AG09309 (cell line): Measurements from ENCODE around the gene RUNX2.

Experiments
- DNase-seq: peaks from one replicate; pipeline ENCODE4 v3.0.0-alpha.2; 2010; ENCODE audit warnings: low read depth
- H3K4me3 ChIP-seq: 2 replicates; pipeline ENCODE4 v1.5.1; 2011; ENCODE audit warnings: mild to moderate bottlenecking, low read depth, low read length, moderate library complexity; ENCODE audit not compliant: control insufficient read depth
- TF ChIP-seq, protein P1 (sequence below): IDR thresholded peaks from 2 replicates; pipeline ENCODE4 v1.5.1; 2011; ENCODE audit warnings: mild to moderate bottlenecking, low read depth, low read length, inconsistent platforms; ENCODE audit not compliant: insufficient read depth, control insufficient read depth; ENCODE audit errors: missing control alignments

The RUNX2 gene

DNA sequence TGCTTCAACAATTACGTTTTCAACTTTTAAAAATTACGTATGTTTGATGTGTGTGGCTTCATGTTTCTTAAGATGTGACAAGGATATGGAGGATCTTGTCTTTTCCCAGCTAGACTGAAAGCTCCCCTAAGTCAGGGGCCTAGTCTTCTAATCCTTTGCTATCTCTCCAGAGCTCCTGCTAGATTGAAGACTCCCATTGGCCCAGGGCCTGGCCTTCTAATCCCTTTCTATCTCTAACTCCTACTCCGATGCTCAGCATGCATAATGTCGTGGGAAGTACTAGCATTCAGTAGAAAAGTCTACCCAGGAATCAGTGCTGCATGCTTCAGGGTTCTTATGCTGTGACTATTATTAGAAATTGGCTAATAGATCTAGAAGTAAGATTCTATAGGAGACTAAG lies 194.4 kb downstream of the RUNX2 start:
- TF ChIP-seq, protein P1, sequence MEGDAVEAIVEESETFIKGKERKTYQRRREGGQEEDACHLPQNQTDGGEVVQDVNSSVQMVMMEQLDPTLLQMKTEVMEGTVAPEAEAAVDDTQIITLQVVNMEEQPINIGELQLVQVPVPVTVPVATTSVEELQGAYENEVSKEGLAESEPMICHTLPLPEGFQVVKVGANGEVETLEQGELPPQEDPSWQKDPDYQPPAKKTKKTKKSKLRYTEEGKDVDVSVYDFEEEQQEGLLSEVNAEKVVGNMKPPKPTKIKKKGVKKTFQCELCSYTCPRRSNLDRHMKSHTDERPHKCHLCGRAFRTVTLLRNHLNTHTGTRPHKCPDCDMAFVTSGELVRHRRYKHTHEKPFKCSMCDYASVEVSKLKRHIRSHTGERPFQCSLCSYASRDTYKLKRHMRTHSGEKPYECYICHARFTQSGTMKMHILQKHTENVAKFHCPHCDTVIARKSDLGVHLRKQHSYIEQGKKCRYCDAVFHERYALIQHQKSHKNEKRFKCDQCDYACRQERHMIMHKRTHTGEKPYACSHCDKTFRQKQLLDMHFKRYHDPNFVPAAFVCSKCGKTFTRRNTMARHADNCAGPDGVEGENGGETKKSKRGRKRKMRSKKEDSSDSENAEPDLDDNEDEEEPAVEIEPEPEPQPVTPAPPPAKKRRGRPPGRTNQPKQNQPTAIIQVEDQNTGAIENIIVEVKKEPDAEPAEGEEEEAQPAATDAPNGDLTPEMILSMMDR = no peak
- H3K4me3 ChIP-seq = no peak overlapping the region
- DNase-seq = no peak

DNA sequence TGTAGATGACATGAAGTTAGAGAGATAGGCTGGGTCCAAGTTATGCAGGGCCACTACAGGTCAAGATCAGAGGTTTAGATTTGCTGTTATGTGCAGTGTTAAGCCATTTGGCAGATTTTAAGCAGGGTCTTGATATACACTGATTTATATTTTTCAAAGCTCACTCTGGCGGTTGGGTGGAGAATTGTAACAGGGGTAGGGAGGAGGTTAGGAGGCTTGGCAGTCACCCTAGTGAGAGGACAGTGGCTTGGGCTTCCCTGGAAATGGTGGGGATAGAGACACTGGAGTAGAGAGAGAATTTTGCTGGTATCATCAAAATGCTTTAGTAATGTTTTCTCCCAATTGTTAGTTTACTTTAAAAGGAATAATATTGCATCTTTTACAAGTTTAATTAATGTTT lies 199.1 kb downstream of the RUNX2 start:
- TF ChIP-seq, protein P1 = no peak
- no peak for DNase-seq
- H3K4me3 ChIP-seq = no peak overlapping the region

DNA sequence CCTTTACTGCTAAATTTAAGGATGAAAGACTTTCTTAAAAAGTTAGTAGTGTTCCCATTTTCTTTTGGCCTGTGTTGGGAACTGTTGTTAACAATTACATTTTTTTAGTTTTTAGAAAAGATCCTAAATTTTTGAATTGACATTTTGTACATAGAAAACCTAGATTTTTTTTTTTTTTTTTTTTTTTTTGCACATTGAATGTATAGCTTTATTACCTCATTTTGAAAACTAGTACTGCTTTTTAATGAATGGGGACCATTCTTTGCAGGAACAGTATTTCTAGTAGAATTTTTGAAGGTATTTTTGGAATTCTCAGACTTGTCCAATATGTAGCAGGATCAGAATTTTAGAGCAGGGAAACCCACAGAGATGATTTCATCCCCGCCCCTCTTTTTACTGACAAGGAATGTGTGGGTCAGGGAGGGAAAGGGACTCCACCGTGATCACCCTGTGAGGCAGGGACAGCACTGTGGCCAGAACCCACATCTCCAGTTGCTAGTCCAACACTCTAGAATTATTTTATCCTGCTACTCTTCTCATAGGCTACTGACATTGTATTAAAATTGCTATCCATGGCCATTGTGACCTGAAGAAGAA lies 204.0 kb downstream of the RUNX2 start:
- no peak overlapping the region for H3K4me3 ChIP-seq
- DNase-seq = no peak
- TF ChIP-seq, protein P1 = no peak

DNA sequence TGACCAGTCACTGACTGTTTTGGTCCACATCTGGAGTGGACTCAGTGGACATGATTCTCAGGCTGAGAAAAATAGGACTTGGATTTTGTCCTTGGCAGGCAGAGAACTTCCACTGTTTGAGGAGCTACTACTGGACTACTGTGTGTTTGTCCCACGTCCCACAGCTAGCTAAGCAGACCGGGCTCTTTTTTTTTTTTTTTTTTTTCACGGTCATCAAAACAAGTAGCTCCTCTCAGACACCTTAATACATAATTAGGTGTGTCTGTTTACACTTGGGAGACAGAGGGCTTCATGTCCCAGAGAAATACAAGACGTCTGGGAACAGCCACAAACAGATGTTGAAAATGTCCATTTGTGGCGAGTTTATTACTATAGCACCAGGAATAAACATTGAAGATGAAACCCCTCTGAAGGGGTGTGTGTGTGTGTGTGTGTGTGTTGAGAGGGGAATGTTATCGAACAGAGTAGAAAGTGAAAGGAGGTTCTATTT lies 204.6 kb downstream of the RUNX2 start:
- DNase-seq = no peak
- peak overlapping the region; percentile 8 for H3K4me3 ChIP-seq
- TF ChIP-seq, protein P1 = no peak

DNA sequence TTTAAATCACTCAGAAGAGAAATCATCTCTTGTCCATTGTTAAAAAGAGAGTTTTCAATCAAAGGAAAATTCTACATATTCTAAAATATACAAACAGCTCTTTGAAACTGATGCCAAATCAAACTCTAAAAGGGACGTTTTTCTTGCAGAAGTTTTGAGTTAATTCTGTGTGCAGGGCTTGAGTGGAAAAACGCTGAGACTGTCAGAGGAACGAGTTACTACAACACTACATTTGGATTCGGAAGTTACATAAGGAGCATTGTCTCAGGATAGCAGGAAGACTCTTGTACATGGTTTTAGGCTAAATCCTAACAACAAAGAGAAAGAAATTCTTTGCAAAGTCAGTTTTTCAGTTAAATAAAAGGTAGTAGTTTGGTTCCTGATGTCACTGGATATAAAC lies 205.3 kb downstream of the RUNX2 start:
- TF ChIP-seq, protein P1 = no peak
- DNase-seq = no peak
- H3K4me3 ChIP-seq = no peak overlapping the region; the same call in 1 of the 2 replicates

DNA sequence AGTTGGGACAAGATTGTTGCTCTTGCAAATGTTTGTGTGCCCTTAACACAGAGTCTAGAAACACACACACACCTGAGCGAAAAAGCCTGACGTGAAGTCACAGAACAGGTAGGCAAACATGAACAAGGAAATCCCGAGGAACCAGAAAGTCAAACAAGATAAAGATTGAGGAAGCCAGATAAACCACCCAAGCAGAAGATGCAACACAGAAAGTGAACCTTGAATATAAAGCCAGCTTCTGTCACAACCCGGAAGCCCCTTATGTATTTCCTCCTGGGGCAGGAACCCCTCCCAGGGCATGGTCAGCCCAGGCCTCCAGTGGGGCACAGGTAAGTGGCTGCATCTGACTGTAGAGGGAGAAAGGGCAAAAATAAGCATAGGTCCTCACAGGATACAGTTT lies 207.8 kb downstream of the RUNX2 start:
- no peak for DNase-seq
- TF ChIP-seq, protein P1 = no peak
- no peak overlapping the region for H3K4me3 ChIP-seq
